A549 (cell line): Measurements from ENCODE around the gene TMSB4X. TPM values are rescaled to one million over a fixed set of nuclear protein-coding genes. Genes with fewer than 3 reads are reported as not detected.

Source experiments
- ATAC-seq, 2 experiments: fragments of 200-7000 bp in 1 of 2; fragments of >200 bp in 1 of 2; cut with Nextera tagmentation in 1 of 2; cut with Tn5 transposase in 1 of 2; 3 replicates each; pipeline versions ENCODE4 v1.8.0 to v1.9.1; 2018 to 2020; ENCODE audit warnings: mild to moderate bottlenecking in 1 of 2, moderate library complexity in 1 of 2
- CTCF ChIA-PET: fragments of 300-600 bp; sonication (Branson Sonifier 250); formaldehyde crosslinking; extraction: SDS; loops from one replicate; lab custom pipeline; 2021; ENCODE audit warnings: antibody characterized with exemption, inconsistent platforms; lab: Yijun Ruan, JAX
- POLR2A ChIA-PET: fragments of 350-600 bp; formaldehyde crosslinking; extraction: SDS; loops from one replicate; lab custom pipeline; 2021; ENCODE audit warnings: antibody characterized with exemption, inconsistent platforms; lab: Yijun Ruan, JAX
- DNase-seq, 2 experiments: peaks; one replicate each; pipeline versions ENCODE4 v3.0.0 to v3.0.0-alpha.2; 2011 to 2016; ENCODE audit warnings: low read depth in 1 of 2, low spot score in 1 of 2
- FAIRE-seq: peaks from 2 replicates; lab custom pipeline; 2011; peaks lifted over from hg19 to GRCh38; lab: Jason Lieb, UNC
- H3K27ac ChIP-seq, 2 experiments: fragments of >200 bp; sonication (Bioruptor Twin); formaldehyde crosslinking; 3 replicates each; pipeline ENCODE4 v1.5.1; 2016 to 2017
- H3K4me1 ChIP-seq: fragments of >200 bp; sonication (Bioruptor Twin); formaldehyde crosslinking; 3 replicates; pipeline ENCODE4 v1.6.1; 2016
- H3K4me2 ChIP-seq: fragments of >200 bp; sonication (Bioruptor Twin); formaldehyde crosslinking; 3 replicates; pipeline ENCODE4 v1.6.1; 2016
- H3K4me3 ChIP-seq: fragments of >200 bp; sonication (Bioruptor Twin); formaldehyde crosslinking; 3 replicates; pipeline ENCODE4 v1.5.1; 2016
- H3K9me3 ChIP-seq: fragments of >200 bp; sonication (Bioruptor Twin); formaldehyde crosslinking; 3 replicates; pipeline ENCODE4 v1.6.1; 2016
- BHLHE40 ChIP-seq: IDR thresholded peaks from 2 replicates; pipeline ENCODE4 v1.6.1; 2012; ENCODE audit warnings: low read depth, low read length, inconsistent platforms
- CEBPB ChIP-seq, 2 experiments: fragments of >200 bp in 1 of 2; sonication (Bioruptor Twin) in 1 of 2; formaldehyde crosslinking in 1 of 2; IDR thresholded peaks; 2 replicates each; pipeline ENCODE4 v1.6.1; 2012 to 2016
- CHD2 ChIP-seq: fragments of 150-350 bp; IDR thresholded peaks from 2 replicates; pipeline ENCODE4 v1.6.1; 2014; ENCODE audit warnings: low read length; ENCODE audit not compliant: partially characterized antibody
- HDAC2 ChIP-seq: fragments of 200-600 bp; sonication (generic); IDR thresholded peaks from 2 replicates; pipeline ENCODE4 v1.6.1; 2016
- HOXA7 ChIP-seq: fragments of 250-450 bp; sonication (Bioruptor Pico); IDR thresholded peaks from 2 replicates; pipeline ENCODE4 v1.5.0; 2020; ENCODE audit warnings: mild to moderate bottlenecking, moderate library complexity
- JUN ChIP-seq, 2 experiments: fragments of >200 bp; sonication (Bioruptor Twin); formaldehyde crosslinking; IDR thresholded peaks; 2 replicates in 1 of 2; 3 replicates in 1 of 2; pipeline ENCODE4 v1.6.1; 2016 to 2017
- NFE2L2 ChIP-seq: fragments of 150-350 bp; conservative IDR thresholded peaks from 2 replicates; pipeline ENCODE4 v1.6.1; 2014; ENCODE audit warnings: low read length
- NPAS2 ChIP-seq: fragments of 250-450 bp; sonication (Bioruptor Pico); IDR thresholded peaks from 2 replicates; pipeline ENCODE4 v1.8.0; 2022; ENCODE audit warnings: mild to moderate bottlenecking, moderate library complexity, borderline replicate concordance
- PHF8 ChIP-seq: fragments of 200-600 bp; sonication (generic); IDR thresholded peaks from 2 replicates; pipeline ENCODE4 v1.6.1; 2016; ENCODE audit warnings: low read depth, mild to moderate bottlenecking, antibody characterized with exemption, moderate library complexity, borderline replicate concordance
- POLR2A ChIP-seq: IDR thresholded peaks from 2 replicates; pipeline ENCODE4 v1.6.1; 2012; ENCODE audit warnings: mild to moderate bottlenecking, low read length
- POLR2AphosphoS2 ChIP-seq: conservative IDR thresholded peaks from 2 replicates; pipeline ENCODE4 v1.6.1; 2012; ENCODE audit warnings: low read length, improper control_type of control experiment, inconsistent platforms
- RARB ChIP-seq: fragments of 250-450 bp; sonication (Bioruptor Pico); IDR thresholded peaks from 2 replicates; pipeline ENCODE4 v1.8.0; 2021; ENCODE audit warnings: mild to moderate bottlenecking, moderate library complexity
- RCOR1 ChIP-seq: fragments of 150-350 bp; IDR thresholded peaks from 2 replicates; pipeline ENCODE4 v1.6.1; 2014; ENCODE audit warnings: antibody characterized with exemption, low read length, low read depth
- RFX5 ChIP-seq: fragments of 450-650 bp; IDR thresholded peaks from 2 replicates; pipeline ENCODE4 v1.7.1; 2014; ENCODE audit warnings: antibody characterized with exemption, mild to moderate bottlenecking, moderate library complexity
- RNF2 ChIP-seq: fragments of 200-600 bp; sonication (generic); IDR thresholded peaks from 2 replicates; pipeline ENCODE4 v1.6.1; 2016; ENCODE audit warnings: low read depth, mild to moderate bottlenecking, antibody characterized with exemption, moderate library complexity, borderline replicate concordance
- SMC3 ChIP-seq: fragments of >200 bp; sonication (Bioruptor Twin); formaldehyde crosslinking; IDR thresholded peaks from 3 replicates; pipeline ENCODE4 v1.6.1; 2018; ENCODE audit warnings: inconsistent platforms
- ZFP36 ChIP-seq: fragments of 450-650 bp; IDR thresholded peaks from 2 replicates; pipeline ENCODE4 v1.6.1; 2014; ENCODE audit warnings: borderline replicate concordance; ENCODE audit not compliant: partially characterized antibody
- ZSCAN20 ChIP-seq: fragments of 250-450 bp; sonication (Bioruptor Pico); IDR thresholded peaks from 2 replicates; pipeline ENCODE4 v1.8.0; 2022; ENCODE audit warnings: mild to moderate bottlenecking, moderate library complexity
- WGBS: methylation state at CpG from one replicate; pipeline ENCODE4 v1.1.6; 2017; ENCODE audit errors: missing lambda C conversion rate; 5-methylcytosine and 5-hydroxymethylcytosine counted together
- polyA plus RNA-seq, 4 experiments: library from polyadenylated mRNA; depleted of rRNA in 3 of 4; stranded (reverse); fragments of >200 nt; fragmentation: RNase III in 1 of 4; extraction: RNeasy Plus Mini Kit Qiagen cat#74134 plus additional on column Dnase treatment in 1 of 4; gene quantifications; 2 replicates in 3 of 4; 3 replicates in 1 of 4; pipeline ENCODE4 v1.2.3, GENCODE V29; 2011 to 2017
- TF ChIP-seq, protein P1 (sequence below): fragments of 250-450 bp; sonication (Bioruptor Pico); IDR thresholded peaks from 2 replicates; pipeline ENCODE4 v1.5.0; 2020; ENCODE audit warnings: low read depth, mild to moderate bottlenecking, moderate library complexity
- TF ChIP-seq, protein P2 (sequence below): fragments of 150-350 bp; IDR thresholded peaks from 2 replicates; pipeline ENCODE4 v1.6.1; 2014; ENCODE audit warnings: low read depth, mild to moderate bottlenecking, low read length
- TF ChIP-seq, protein P3 (sequence below): IDR thresholded peaks from 2 replicates; pipeline ENCODE4 v1.6.1; 2012
- TF ChIP-seq, protein P4 (sequence below): fragments of 450-650 bp; IDR thresholded peaks from 2 replicates; pipeline ENCODE4 v1.6.1; 2014; ENCODE audit warnings: antibody characterized with exemption

Gene TMSB4X
- polyA plus RNA-seq, 2 of the 4 experiments (the other 2 are of a cell fraction), result 3,130 to 7,447 TPM

DNA sequence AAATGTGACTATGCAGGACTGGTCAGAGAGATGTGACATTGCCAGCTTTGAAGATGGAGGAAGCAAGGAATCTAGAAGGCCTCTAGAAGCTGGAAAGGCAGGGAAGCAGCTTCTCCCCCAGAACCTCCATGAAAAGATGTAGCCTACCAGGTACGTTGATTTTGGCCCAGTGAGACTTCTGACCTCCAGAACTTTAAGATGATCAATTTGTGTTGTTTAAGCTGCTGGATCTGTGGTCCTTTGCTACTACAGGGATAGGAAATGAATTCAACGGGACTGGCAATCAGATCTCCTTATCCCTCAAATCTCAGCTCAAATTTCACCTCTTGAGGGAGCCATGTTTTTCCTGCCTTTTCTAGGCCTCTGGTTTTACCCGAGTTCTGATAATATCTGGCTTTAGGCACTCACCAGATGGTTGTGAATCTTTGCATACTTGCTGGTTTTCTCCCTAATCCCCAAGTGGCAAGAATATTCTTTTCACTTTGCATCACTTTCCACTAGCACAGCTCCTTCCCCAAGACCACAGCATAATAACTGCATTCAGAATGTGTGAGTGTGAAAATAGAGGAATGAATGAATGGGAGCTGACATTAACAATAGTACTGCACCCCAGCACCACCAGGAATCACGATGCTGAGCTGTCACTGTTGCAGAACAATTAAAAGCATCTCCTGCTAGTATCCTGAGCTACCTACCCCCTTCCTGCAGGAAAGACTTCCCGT, 25.5 kb upstream of the TMSB4X start:
- POLR2A ChIA-PET, result interaction anchor here (2.1 kb wide), 1 partner anchor 26 kb away, joined by 14 read pairs; the partner anchor contains the start of gene TMSB4X
- DNase-seq (no peak), ATAC-seq (no peak), FAIRE-seq (no peak)
- Histone ChIP-seq H3K4me1 (peaks cover 37% of the 10 kb centered on the region), H3K4me2 (no peak overlapping the region), H3K4me3 (no peak overlapping the region), H3K27ac (peak overlapping the region; percentile 66 to 91; a peak in 5 of 6 replicates), H3K9me3 (no peaks in the 10 kb centered on the region)
- CTCF ChIA-PET, result interaction anchor here (0.8 to 7.2 kb wide), 6 partner anchors 11 to 697 kb away, joined by 3 to 110 read pairs (median 6); no protein-coding TSS in a partner anchor
- 82% methylated on average over 5 of the region's 5 CpGs for WGBS
- TF ChIP-seq POLR2A (no peak), CHD2 (no peak), PHF8 (no peak), POLR2AphosphoS2 (no peak), RNF2 (no peak), HDAC2 (no peak), ZSCAN20 (CRISPR knock-in tag) (no peak), JUN (IDR thresholded peaks at IDR 0.05) (no peak), SMC3 (no peak), CEBPB (IDR thresholded peaks at IDR 0.05) (no peak), NPAS2 (CRISPR knock-in tag) (no peak), RCOR1 (no peak), RFX5 (no peak), HOXA7 (CRISPR knock-in tag) (no peak), BHLHE40 (no peak), ZFP36 (no peak), NFE2L2 (no peak)
- TF ChIP-seq, protein P1, sequence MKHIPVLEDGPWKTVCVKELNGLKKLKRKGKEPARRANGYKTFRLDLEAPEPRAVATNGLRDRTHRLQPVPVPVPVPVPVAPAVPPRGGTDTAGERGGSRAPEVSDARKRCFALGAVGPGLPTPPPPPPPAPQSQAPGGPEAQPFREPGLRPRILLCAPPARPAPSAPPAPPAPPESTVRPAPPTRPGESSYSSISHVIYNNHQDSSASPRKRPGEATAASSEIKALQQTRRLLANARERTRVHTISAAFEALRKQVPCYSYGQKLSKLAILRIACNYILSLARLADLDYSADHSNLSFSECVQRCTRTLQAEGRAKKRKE (CRISPR knock-in tag), result no peak
- TF ChIP-seq, protein P2, sequence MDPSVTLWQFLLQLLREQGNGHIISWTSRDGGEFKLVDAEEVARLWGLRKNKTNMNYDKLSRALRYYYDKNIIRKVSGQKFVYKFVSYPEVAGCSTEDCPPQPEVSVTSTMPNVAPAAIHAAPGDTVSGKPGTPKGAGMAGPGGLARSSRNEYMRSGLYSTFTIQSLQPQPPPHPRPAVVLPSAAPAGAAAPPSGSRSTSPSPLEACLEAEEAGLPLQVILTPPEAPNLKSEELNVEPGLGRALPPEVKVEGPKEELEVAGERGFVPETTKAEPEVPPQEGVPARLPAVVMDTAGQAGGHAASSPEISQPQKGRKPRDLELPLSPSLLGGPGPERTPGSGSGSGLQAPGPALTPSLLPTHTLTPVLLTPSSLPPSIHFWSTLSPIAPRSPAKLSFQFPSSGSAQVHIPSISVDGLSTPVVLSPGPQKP, result no peak
- TF ChIP-seq, protein P3, sequence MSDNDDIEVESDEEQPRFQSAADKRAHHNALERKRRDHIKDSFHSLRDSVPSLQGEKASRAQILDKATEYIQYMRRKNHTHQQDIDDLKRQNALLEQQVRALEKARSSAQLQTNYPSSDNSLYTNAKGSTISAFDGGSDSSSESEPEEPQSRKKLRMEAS, result no peak

DNA sequence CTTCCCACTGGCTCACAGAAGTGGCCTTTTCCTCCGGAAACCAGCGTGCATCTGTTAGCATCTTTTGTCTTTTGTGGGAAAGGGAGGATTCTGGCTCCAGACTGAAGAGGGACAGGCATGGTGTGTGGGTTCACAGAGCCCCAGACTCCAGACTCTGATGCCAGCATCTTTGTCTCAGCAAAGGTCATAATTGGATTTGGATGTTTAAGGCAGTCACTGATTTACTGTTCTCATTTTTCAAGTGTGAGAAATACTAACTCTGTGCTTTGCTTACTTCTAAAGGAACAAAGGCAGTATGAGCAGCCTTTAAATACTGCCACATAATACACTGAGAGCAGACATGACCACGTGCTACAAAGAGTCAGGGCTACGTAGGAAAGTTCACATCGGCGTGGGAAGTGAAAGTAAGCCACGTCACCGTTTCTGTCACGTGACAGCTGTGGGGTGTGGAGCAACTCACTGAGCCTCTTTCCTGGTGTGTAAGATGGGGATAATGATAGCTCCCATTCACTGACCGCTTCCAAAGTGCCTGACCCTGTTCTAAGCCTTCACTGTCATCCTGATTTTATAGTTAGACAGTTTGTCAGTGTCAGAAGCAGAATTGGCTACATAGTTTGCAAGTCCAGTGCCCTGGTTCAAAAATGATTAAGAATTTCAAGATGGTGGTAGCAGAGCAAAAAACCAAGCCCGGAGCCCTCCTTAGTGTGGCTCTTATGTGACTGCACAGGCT, 24.8 kb upstream of the TMSB4X start:
- DNase-seq, result no peak
- POLR2A ChIA-PET, result interaction anchor here (2.1 kb wide), 1 partner anchor 25 kb away, joined by 14 read pairs; the partner anchor contains the start of gene TMSB4X
- Histone ChIP-seq H3K4me2 (peak overlapping the region; percentile 38; the same call in 1 of the 3 replicates), H3K27ac (peak overlapping the region; percentile 66 to 91), H3K9me3 (no peaks in the 10 kb centered on the region), H3K4me1 (peaks cover 37% of the 10 kb centered on the region), H3K4me3 (no peak overlapping the region)
- no peak for FAIRE-seq
- 78% methylated on average over 11 of the region's 11 CpGs for WGBS
- peak; percentile 5 to 12; a peak in 1 of 6 replicates for ATAC-seq
- TF ChIP-seq, protein P4, sequence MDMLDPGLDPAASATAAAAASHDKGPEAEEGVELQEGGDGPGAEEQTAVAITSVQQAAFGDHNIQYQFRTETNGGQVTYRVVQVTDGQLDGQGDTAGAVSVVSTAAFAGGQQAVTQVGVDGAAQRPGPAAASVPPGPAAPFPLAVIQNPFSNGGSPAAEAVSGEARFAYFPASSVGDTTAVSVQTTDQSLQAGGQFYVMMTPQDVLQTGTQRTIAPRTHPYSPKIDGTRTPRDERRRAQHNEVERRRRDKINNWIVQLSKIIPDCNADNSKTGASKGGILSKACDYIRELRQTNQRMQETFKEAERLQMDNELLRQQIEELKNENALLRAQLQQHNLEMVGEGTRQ, result 0 out of 2 replicates have a peak, but pooled peaks have one; percentile 36
- TF ChIP-seq RARB, result no peak
- CTCF ChIA-PET, result interaction anchor here (0.6 to 7.2 kb wide), 21 partner anchors 16 to 784 kb away, joined by 3 to 110 read pairs (median 4); partner anchors contain the start of genes OFD1 and TRAPPC2
